Activated CD4-positive, alpha-beta T cell treated with anti-CD3 and anti-CD28 coated beads, Interleukin-2, amount 50 U/mL, for 4 hours (primary cell): ENCODE data around the gene DKK3.

ENCODE experiments used
- DNase-seq, 2 experiments: peaks; one replicate each; pipeline ENCODE4 v3.0.0-alpha.2; 2020

DKK3 gene

GRCh38 chr11:12003336-12003735 is 5.1 kb downstream of the DKK3 start:
- no peak for DNase-seq

- no peak for DNase-seq
Observed at GRCh38 chr11:12001186-12001585, 7.2 kb downstream of the DKK3 start.

GRCh38 chr11:11998091-11998781 is 10.2 kb downstream of the DKK3 start:
- no peak for DNase-seq

- no peak for DNase-seq
Observed at GRCh38 chr11:11997049-11997322, 11.4 kb downstream of the DKK3 start.

- no peak for DNase-seq
Observed at GRCh38 chr11:11996321-11997048, 11.9 kb downstream of the DKK3 start.

- DNase-seq, result no peak
Observed at GRCh38 chr11:11995601-11996000, 12.8 kb downstream of the DKK3 start.

- DNase-seq, result no peak
Observed at GRCh38 chr11:11993839-11994238, 14.6 kb downstream of the DKK3 start.

- no peak for DNase-seq
Observed at GRCh38 chr11:11992257-11993212, 15.9 kb downstream of the DKK3 start.

- DNase-seq, result no peak
Observed at GRCh38 chr11:11989774-11990744, 18.4 kb downstream of the DKK3 start.

GRCh38 chr11:11988681-11989261 is 19.7 kb downstream of the DKK3 start:
- no peak for DNase-seq

GRCh38 chr11:11988099-11988651 is 20.3 kb downstream of the DKK3 start:
- no peak for DNase-seq

GRCh38 chr11:11987503-11988022 is 20.9 kb downstream of the DKK3 start:
- DNase-seq, result no peak

GRCh38 chr11:11985954-11986949 is 22.2 kb downstream of the DKK3 start:
- DNase-seq, result no peak

- no peak for DNase-seq
Observed at GRCh38 chr11:11985016-11985715, 23.3 kb downstream of the DKK3 start.

GRCh38 chr11:11984563-11984962 is 23.9 kb downstream of the DKK3 start:
- no peak for DNase-seq

GRCh38 chr11:11983427-11983826 is 25.0 kb downstream of the DKK3 start:
- DNase-seq, result no peak

- DNase-seq, result no peak
Observed at GRCh38 chr11:11982975-11983374, 25.5 kb downstream of the DKK3 start.

GRCh38 chr11:11982461-11982860 is 26.0 kb downstream of the DKK3 start:
- DNase-seq, result no peak

GRCh38 chr11:11981840-11982239 is 26.6 kb downstream of the DKK3 start:
- no peak for DNase-seq

- DNase-seq, result no peak
Observed at GRCh38 chr11:11981364-11981763, 27.1 kb downstream of the DKK3 start.
